HT1080 (cell line): ENCODE data around the gene ISLR2. TPM values are rescaled to one million over a fixed set of nuclear protein-coding genes. Genes with fewer than 3 reads are reported as not detected.

Experiments used
- DNase-seq: peaks from one replicate; pipeline ENCODE4 v3.0.0-alpha.2; 2015; ENCODE audit warnings: low read depth
- small RNA-seq: library from RNA; depleted of rRNA; stranded (forward); fragments of <200 nt; gene quantifications from one replicate; pipeline ENCODE3, GENCODE V24; 2014
- total RNA-seq: library from RNA; depleted of rRNA; stranded (reverse); fragments of >200 nt; shearing (Covaris generic); gene quantifications from 2 replicates; pipeline ENCODE4 v1.2.3, GENCODE V29; 2014; rRNA removed

Gene ISLR2
- total RNA-seq, 1 experiment from 2014 or later, result not detected

DNA sequence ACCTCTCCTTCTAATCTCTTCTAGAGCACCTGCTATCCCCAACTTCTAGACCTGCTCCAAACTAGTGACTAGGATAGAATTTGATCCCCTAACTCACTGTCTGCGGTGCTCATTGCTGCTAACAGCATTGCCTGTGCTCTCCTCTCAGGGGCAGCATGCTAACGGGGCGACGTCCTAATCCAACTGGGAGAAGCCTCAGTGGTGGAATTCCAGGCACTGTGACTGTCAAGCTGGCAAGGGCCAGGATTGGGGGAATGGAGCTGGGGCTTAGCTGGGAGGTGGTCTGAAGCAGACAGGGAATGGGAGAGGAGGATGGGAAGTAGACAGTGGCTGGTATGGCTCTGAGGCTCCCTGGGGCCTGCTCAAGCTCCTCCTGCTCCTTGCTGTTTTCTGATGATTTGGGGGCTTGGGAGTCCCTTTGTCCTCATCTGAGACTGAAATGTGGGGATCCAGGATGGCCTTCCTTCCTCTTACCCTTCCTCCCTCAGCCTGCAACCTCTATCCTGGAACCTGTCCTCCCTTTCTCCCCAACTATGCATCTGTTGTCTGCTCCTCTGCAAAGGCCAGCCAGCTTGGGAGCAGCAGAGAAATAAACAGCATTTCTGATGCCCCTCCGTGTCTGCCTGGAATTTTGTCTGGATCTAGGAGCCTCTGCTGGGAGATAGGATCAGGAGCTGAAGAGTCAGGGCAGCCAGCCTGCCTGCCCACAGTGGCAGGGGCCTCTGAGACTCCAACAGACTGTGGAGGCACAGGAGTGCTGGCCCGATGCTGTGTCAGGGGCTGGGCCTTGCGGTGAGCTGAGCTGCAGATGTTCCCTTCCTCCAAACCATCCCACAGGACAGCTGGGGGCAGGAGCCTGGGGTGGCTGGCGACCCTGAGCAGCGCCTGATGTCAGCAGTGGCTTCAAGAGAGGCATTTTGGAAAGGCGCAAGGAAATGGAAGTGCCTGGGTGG lies 46.2 kb downstream of the ISLR2 start:
- no peak for DNase-seq

DNA sequence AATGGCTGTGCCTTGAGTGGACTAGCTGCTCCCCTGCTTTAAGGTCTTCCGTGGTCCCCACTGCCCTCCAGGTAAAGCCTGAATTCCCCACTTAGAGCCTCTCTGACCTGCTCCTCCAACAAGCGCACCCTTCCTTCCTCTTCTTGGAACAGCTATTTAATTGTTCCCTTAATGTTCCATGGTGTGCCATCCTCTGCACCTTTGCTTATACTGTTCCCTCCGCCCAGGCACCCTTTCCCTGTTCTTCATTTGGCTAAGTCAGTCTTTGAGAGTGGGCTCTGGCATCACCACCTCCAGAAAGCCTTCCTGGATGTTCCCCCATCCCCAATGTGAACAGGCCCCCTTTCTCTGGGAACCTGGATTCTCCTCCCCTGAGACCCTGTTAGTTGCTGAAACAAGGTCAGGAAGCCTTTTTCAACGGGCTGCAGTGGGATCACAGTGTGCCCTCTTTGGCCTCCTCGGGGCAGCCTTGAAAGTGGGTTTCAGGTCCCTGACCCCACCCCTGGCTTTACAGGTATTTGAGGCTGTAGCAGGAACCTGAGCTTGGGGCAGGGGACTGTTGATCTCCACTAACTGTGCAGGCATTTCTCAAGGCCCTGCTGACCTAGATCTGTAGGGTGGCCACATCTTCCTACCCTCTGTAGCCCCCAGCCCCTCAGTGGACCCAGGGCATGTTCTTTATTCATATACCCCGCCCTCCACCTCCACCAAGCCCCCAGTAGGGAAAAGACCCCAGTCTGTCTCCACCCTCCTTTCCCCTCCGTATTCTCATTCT lies 48.1 kb downstream of the ISLR2 start:
- no peak for DNase-seq

DNA sequence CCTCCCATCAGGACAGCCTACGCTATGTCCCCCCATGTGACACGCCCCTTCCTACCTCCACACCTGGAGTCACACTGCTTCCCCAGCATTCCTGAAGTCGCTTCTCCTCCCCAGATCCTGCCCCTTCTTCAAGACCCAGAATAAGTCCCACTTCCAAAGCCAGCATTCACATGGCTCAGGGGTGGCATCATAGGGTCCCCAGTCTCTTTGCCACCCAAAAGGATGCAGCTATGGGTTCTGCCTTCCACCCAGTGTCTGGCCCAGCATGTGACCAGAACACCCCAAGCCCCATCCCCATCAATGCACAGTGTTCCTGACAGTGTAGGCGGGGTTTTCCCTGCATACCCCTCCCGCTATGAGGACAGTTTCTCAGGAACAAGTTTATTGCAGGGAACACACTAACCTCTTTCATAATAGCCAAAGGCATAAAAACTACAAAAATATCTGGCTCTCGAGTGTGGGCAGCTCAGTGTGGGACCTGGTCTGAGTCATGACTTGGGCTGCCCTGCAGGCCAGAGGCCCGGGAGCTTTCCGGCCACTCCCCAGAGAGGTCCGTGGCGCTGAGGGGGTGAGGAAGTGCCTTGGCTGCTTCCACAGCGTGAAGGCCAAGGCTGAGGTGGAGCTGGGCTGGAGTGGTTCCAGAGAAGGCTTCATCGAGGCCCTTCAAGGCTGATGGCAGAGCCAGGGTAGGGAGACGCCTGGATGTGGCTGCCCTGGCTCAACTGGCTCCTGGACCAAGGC lies 48.9 kb downstream of the ISLR2 start:
- DNase-seq, result peak; percentile 91

DNA sequence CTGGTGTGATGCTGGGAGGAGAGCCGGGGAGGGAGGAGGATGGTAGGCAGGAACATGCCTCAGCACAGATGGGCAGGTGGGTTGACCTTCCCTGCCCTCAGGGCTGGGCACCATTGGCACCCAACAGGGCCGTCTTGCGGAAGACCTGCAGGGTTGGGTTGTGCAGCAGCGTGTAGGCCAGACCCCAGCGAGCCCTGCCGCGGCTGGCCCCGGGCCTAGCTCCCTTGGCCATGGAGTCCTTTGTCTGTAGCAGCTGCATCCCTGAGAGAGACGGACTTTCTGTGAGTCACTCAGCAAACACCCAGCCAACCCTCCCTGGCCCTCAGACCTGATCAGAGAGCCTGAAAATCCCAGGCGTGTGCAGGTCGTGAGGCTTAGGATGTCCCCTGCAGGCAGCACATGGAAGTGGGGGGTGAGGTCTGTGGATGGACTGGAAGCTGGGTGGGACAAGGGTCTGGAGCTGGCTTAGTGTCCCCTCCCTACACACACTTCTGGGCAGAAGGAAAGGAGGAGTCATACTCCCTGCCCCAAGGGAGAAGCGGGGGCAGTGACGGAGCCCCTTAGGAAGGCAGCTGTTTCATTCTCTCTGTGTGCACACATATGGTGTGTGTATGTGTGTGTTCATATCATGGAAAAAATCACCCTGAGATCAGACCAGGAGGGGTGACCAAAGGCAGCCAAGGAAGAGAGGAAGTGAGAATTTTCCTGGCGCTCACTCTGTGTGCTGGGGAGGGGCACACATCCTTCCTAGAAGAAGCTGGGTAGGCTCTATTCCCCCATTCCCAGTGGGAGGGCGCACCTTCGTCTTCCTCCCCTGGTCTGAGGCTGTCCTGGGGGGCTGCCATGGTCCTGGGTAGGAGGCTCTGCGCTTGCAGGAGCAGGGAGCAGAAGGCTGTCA lies 49.8 kb downstream of the ISLR2 start:
- peak; percentile 45 for DNase-seq

DNA sequence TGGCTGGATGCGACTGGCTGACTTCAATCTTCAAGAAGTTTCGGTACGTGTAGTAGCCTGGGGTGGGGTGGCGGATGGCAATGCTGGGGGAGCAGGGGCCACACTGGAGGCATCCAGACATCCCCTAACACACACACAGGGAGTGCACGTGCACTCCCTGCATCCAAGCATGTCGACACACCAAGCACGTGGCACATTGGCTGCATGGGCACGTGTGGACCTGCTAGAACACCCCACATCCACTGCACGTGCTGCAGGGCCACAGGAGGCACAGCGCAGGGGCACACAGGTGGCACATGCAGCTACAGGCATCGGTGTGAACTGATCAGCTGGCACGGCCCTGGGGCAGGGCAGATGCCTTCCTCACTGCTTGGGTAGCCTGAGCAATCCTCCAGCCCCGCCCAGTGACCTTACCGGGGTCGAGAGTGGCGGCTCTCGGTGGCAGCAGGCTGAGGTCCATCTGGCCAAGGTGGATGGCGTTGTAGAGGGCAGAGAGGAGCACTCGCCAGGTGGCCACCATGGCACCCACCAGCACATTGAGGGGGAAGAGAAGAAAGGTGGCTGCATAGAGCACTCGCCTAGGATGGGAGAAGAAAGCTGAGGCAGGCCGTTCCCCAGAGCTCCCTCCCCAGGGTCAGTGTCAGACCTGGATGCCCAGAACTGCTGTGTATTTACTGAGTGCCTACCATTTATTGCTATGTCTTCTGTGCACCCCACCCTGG lies 50.7 kb downstream of the ISLR2 start:
- no peak for DNase-seq

DNA sequence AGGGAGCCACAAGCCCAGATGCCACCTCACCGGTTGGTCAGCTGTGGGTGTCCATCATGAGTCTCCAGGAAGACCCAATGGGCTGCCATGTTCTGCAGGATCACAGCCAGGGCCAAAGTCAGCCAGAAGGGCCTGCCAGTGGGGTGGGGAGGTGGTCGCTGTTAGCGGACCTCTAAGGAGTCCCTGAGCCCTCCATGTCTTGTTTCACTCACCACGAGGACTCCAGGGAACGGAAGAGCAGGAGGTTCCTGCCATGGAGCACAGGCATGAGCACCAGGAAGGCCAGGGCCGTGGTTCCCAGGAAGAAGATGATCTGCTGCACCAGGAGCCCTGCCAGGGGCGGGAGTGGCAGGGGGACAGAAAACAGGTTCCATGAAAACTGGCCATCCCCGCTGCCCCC lies 51.7 kb downstream of the ISLR2 start:
- no peak for DNase-seq

DNA sequence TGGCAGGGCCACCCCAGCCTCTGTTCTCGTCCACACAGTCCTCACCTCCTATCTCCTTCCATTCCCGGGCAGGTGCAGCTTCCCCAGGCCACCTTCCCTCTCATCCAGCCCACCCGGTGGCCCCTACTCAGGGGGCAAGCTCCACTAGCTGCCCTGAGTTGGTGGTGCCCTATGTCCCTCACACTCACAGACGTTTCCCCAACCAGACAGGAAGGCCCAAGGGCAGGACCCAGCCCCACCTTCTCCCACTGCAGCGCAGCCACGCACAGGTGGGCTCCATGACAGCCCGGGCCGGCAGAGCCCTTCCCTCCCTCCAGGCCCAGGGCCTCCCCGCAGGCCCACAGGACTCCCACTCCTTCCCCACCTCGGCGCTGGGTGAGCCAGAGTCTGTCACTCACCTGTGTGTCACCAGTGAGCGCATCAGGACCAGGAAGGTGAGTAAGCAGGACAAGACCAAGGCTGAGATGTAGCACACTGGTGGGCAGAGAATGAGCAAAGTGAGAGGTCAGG lies 54.3 kb downstream of the ISLR2 start:
- DNase-seq, result no peak

DNA sequence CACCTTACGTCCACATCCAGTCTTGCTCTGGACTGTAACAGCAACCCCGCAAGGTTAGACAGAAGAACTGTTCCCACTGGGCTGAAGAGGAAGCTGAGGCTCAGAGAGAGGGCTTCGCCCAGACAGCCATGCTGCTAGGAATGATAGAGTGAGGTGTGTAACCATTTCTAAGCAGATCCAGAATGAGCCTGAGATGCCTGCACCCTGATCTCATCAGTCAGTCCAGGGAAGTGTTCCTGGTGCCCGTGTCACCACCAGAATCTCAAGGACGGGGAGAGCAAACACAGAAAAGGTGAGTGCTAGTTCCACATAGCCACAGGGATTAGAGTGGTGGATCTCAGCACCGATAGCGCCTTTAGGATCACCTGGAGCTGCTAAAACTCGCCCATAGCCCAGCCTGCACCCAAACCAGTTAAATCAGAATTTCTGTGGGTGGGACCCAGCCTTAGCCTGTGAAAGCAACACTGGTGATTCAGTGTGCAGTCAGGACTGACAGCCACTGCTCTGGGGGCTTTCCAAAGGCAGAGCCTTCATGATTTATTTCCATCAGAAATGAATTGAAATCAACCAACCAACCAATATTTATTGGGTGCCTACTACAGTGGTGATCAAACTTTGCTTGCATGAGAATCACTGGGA lies 55.4 kb downstream of the ISLR2 start:
- DNase-seq, result no peak

Small RNA genes lying within 50 kb of the gene (small RNA-seq; reads per million reads assigned to genes)
- gene RF00017, result not detected

Other genes with a start within 250 kb of the ISLR2 start
- gene LOXL1, start 204.1 kb upstream of the ISLR2 start, total RNA-seq, result 51.8 and 67.5 TPM in 2 replicates
- 27.5 and 28.3 TPM in 2 replicates for gene STOML1, start 138.3 kb upstream of the ISLR2 start, total RNA-seq
- 31.9 and 39.2 TPM in 2 replicates for gene PML, start 135.9 kb upstream of the ISLR2 start, total RNA-seq
- gene GOLGA6A, start 48.0 kb upstream of the ISLR2 start, total RNA-seq, result not detected in 2 replicates
- 0.05 TPM in 1 of 2 replicates, not detected in the other for gene ISLR, start 43.1 kb downstream of the ISLR2 start, total RNA-seq
- gene STRA6, start 72.2 kb downstream of the ISLR2 start, total RNA-seq, result 0.10 TPM in 1 of 2 replicates, not detected in the other
- not detected in 2 replicates for gene CCDC33, start 105.7 kb downstream of the ISLR2 start, total RNA-seq
- gene CYP11A1, start 237.1 kb downstream of the ISLR2 start, total RNA-seq, result 0.80 and 0.87 TPM in 2 replicates